HepG2 (cell line): ENCODE data around the gene POFUT2. TPM values are rescaled to one million over a fixed set of nuclear protein-coding genes. Genes with fewer than 3 reads are reported as not detected.
A peak's percentile ranks its signal among the peaks of the same experiment; 100 is the strongest.

ENCODE experiments used
- ATAC-seq: fragments of 200-7000 bp; cut with Tn5 transposase; 3 replicates; pipeline ENCODE4 v1.9.1; 2020; ENCODE audit warnings: mild to moderate bottlenecking, moderate library complexity
- BruUV-seq: library from RNA; stranded (reverse); fragments of 400-500 nt; replicated peaks from 2 replicates; lab custom pipeline; 2021; lab: Mats Ljungman, UMichigan
- CTCF ChIA-PET: fragments of 300-600 bp; formaldehyde crosslinking; extraction: SDS; loops from one replicate; lab custom pipeline; 2021; ENCODE audit warnings: low total read pairs, inconsistent platforms, low intra/inter-chr PET ratio; lab: Yijun Ruan, JAX
- POLR2A ChIA-PET: fragments of 350-600 bp; sonication (Branson Sonifier 250); formaldehyde crosslinking; loops from one replicate; lab custom pipeline; 2020; ENCODE audit warnings: antibody characterized with exemption, inconsistent platforms; lab: Yijun Ruan, JAX
- DNase-seq: peaks from one replicate; pipeline ENCODE4 v3.0.0-alpha.2; 2015; ENCODE audit warnings: low spot score
- FAIRE-seq: peaks from 3 replicates; lab custom pipeline; 2011; peaks lifted over from hg19 to GRCh38; lab: Jason Lieb, UNC
- H2AFZ ChIP-seq: one replicate; pipeline ENCODE4 v1.6.1; 2011; ENCODE audit warnings: low read length, inconsistent platforms
- H3K27ac ChIP-seq: fragments of 300-600 bp; 3 replicates; pipeline ENCODE4 v1.8.0; 2011; ENCODE audit warnings: mixed run types, mild to moderate bottlenecking, mixed read lengths, low read length, inconsistent platforms; ENCODE audit not compliant: insufficient read depth; ENCODE audit errors: extremely low read length
- H3K27me3 ChIP-seq, 2 experiments: fragments of 200-600 bp in 1 of 2; 2 replicates in 1 of 2; 3 replicates in 1 of 2; pipeline versions ENCODE4 v1.6.0 to v1.8.0; 2011; ENCODE audit warnings: low read length in 2 of 2, mild to moderate bottlenecking in 2 of 2, moderate library complexity in 2 of 2, inconsistent platforms in 1 of 2; ENCODE audit not compliant: insufficient read depth in 2 of 2, control insufficient read depth in 1 of 2
- H3K36me3 ChIP-seq, 2 experiments: fragments of 200-600 bp in 1 of 2; replicated peaks in 1 of 2; 2 replicates in 1 of 2; 3 replicates in 1 of 2; pipeline versions ENCODE4 v1.5.1 to v1.8.0; 2011; ENCODE audit warnings: low read length in 2 of 2, inconsistent platforms in 1 of 2; ENCODE audit not compliant: insufficient read depth in 2 of 2, control insufficient read depth in 1 of 2
- H3K4me1 ChIP-seq: 2 replicates; pipeline ENCODE4 v1.5.1; 2012; ENCODE audit warnings: low read length, inconsistent platforms; ENCODE audit not compliant: insufficient read depth
- H3K4me2 ChIP-seq: 2 replicates; pipeline ENCODE4 v1.6.0; 2011; ENCODE audit warnings: low read depth, low read length, inconsistent platforms
- H3K4me3 ChIP-seq, 3 experiments: fragments of 200-600 bp in 1 of 3; sonication (generic), shearing (Covaris generic) in 1 of 3; replicated peaks in 1 of 3; 2 replicates each; pipeline ENCODE4 v1.5.1; 2011 to 2016; ENCODE audit warnings: low read length in 3 of 3, inconsistent platforms in 2 of 3, low read depth in 2 of 3, mild to moderate bottlenecking in 2 of 3, control low read depth in 1 of 3, mixed read lengths in 1 of 3; ENCODE audit not compliant: insufficient read depth in 1 of 3
- H3K79me2 ChIP-seq: one replicate; pipeline ENCODE4 v1.6.1; 2011; ENCODE audit warnings: low read length, inconsistent platforms; ENCODE audit not compliant: insufficient read depth
- H3K9ac ChIP-seq: 2 replicates; pipeline ENCODE4 v1.6.0; 2011; ENCODE audit warnings: mild to moderate bottlenecking, low read depth, low read length, inconsistent platforms; ENCODE audit not compliant: insufficient read depth
- H3K9me3 ChIP-seq: 2 replicates; pipeline ENCODE4 v1.5.1; 2012; ENCODE audit warnings: mild to moderate bottlenecking, low read length
- H4K20me1 ChIP-seq: 2 replicates; pipeline ENCODE4 v1.6.0; 2011; ENCODE audit warnings: inconsistent platforms, mild to moderate bottlenecking, low read length, moderate library complexity; ENCODE audit not compliant: insufficient read depth
- HMGA1 ChIP-seq: sonication (generic); formaldehyde crosslinking; conservative IDR thresholded peaks from 2 replicates; pipeline ENCODE4 v1.4.0; 2020; ENCODE audit warnings: missing genetic modification reagents
- ZMYM2 ChIP-seq: sonication (generic); formaldehyde crosslinking; IDR thresholded peaks from 2 replicates; pipeline ENCODE4 v1.8.0; 2022; ENCODE audit warnings: mild to moderate bottlenecking, missing genetic modification reagents
- ZNF34 ChIP-seq: sonication (generic); formaldehyde crosslinking; IDR thresholded peaks from 2 replicates; pipeline ENCODE4 v1.4.0; 2020; ENCODE audit warnings: mild to moderate bottlenecking, missing genetic modification reagents, borderline replicate concordance
- WGBS: methylation state at CpG from one replicate; pipeline ENCODE4 v1.1.6; 2017; ENCODE audit warnings: low lambda C conversion rate; 5-methylcytosine and 5-hydroxymethylcytosine counted together
- in situ Hi-C: cut with HindIII; loops from 2 replicates; pipeline ENCODE4 v1.10.0; 2017; ENCODE audit warnings: low pct_unique_long_range_greater_than_20kb; ENCODE audit not compliant: extremely low pct_ligation_motif_present
- intact Hi-C: fragments of 100-400 bp; cut with micrococcal nuclease; formaldehyde crosslinking; loops from one replicate; pipeline ENCODE4 v1.10.0; 2022; ENCODE audit not compliant: unreplicated experiment
- polyA plus RNA-seq, 8 experiments: library from polyadenylated mRNA; depleted of rRNA in 3 of 8; stranded (reverse) in 7 of 8; unstranded in 1 of 8; fragments of >200 nt; fragmentation: Illumina TruSeq in 4 of 8; extraction: Trizol in 4 of 8; gene quantifications; 2 replicates each; pipeline versions ENCODE4 v1.2.1 to v1.2.3, GENCODE V29; 2011 to 2016; ENCODE audit warnings: low read depth in 4 of 8, missing spikeins in 1 of 8, mixed read lengths in 1 of 8; ENCODE audit not compliant: insufficient read depth in 1 of 8
- total RNA-seq, 5 experiments: library from RNA; depleted of rRNA; stranded (reverse); fragments of >200 nt; fragmentation: Illumina TruSeq; extraction: Trizol; gene quantifications; 2 replicates each; pipeline ENCODE4 v1.2.3, GENCODE V29; 2016; ENCODE audit warnings: low read depth in 1 of 5
- TF ChIP-seq, protein P1 (sequence below): IDR thresholded peaks from 2 replicates; pipeline ENCODE4 v1.6.1; 2016; ENCODE audit warnings: missing compliant biosample characterization, missing genetic modification reagents, borderline replicate concordance
- TF ChIP-seq, protein P2 (sequence below), 2 experiments: fragments of 450-650 bp in 1 of 2; sonication (generic) in 1 of 2; formaldehyde crosslinking in 1 of 2; IDR thresholded peaks; 2 replicates each; pipeline versions ENCODE4 v1.6.1 to v1.8.0; 2016 to 2022; ENCODE audit warnings: antibody characterized with exemption in 1 of 2, mild to moderate bottlenecking in 1 of 2, missing genetic modification reagents in 1 of 2
- TF ChIP-seq, protein P3 (sequence below): sonication (generic); formaldehyde crosslinking; IDR thresholded peaks from 2 replicates; pipeline ENCODE4 v1.5.1; 2020; ENCODE audit warnings: mild to moderate bottlenecking, missing genetic modification reagents, moderate library complexity

The POFUT2 gene
- total and polyA plus RNA-seq, 2 of the 13 experiments (the other 11 are each of a cell fraction or from before 2014, with no cell fraction given): 22.8 to 24.0 TPM

DNA sequence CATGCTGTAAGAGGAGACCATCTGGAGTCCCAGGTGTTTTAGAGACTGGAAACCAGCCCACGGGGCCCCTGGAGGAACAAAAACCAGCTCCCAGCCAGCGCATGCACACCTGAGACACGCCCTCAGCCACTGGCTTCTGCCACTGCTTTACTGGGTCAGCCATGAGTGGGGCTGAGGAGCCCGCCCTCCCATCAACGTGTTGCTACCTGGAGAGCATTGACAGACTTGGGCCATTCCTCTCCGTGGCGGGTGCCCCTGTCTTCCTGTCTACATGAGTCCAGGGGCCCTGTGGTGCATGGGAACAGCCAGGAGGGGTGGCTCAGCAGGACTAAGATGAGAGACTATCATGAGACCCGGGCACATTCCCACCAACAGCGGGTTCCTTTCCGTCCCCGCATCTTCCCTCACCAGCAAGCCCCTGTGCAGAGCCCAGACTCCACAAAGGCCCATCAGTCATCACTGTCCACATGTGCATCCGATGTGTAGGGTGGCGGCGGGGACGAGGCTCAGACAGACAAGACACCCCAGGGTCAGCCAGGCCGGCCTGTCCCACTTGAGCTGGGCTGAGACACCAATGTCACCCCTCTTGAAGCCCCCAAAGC lies 45.4 kb upstream of the POFUT2 start:
- no peak overlapping the region for H2AFZ ChIP-seq
- in situ Hi-C loops (no loop called here), intact Hi-C loops (no loop called here)
- no peaks in the 10 kb centered on the region for H3K9me3 ChIP-seq
- no TSS peak for BruUV-seq
- H4K20me1 ChIP-seq: no peaks in the 10 kb centered on the region
- no peak overlapping the region for H3K4me3 ChIP-seq
- no peak overlapping the region for H3K4me2 ChIP-seq
- H3K79me2 ChIP-seq: no peaks in the 10 kb centered on the region
- no peaks in the 10 kb centered on the region for H3K36me3 ChIP-seq
- no peak for FAIRE-seq
- H3K27me3 ChIP-seq: no peaks in the 10 kb centered on the region
- 92% methylated on average over 4 of the region's 16 CpGs for WGBS
- H3K27ac ChIP-seq: no peak overlapping the region
- peaks cover 86% of the 10 kb centered on the region for H3K4me1 ChIP-seq
- no peak for ATAC-seq
- CTCF ChIA-PET: no interaction called here
- DNase-seq: no peak
- no peak overlapping the region for H3K9ac ChIP-seq
- POLR2A ChIA-PET: no interaction called here
- TF ChIP-seq, protein P1, sequence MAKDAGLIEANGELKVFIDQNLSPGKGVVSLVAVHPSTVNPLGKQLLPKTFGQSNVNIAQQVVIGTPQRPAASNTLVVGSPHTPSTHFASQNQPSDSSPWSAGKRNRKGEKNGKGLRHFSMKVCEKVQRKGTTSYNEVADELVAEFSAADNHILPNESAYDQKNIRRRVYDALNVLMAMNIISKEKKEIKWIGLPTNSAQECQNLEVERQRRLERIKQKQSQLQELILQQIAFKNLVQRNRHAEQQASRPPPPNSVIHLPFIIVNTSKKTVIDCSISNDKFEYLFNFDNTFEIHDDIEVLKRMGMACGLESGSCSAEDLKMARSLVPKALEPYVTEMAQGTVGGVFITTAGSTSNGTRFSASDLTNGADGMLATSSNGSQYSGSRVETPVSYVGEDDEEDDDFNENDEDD: no peak
- TF ChIP-seq, protein P2, sequence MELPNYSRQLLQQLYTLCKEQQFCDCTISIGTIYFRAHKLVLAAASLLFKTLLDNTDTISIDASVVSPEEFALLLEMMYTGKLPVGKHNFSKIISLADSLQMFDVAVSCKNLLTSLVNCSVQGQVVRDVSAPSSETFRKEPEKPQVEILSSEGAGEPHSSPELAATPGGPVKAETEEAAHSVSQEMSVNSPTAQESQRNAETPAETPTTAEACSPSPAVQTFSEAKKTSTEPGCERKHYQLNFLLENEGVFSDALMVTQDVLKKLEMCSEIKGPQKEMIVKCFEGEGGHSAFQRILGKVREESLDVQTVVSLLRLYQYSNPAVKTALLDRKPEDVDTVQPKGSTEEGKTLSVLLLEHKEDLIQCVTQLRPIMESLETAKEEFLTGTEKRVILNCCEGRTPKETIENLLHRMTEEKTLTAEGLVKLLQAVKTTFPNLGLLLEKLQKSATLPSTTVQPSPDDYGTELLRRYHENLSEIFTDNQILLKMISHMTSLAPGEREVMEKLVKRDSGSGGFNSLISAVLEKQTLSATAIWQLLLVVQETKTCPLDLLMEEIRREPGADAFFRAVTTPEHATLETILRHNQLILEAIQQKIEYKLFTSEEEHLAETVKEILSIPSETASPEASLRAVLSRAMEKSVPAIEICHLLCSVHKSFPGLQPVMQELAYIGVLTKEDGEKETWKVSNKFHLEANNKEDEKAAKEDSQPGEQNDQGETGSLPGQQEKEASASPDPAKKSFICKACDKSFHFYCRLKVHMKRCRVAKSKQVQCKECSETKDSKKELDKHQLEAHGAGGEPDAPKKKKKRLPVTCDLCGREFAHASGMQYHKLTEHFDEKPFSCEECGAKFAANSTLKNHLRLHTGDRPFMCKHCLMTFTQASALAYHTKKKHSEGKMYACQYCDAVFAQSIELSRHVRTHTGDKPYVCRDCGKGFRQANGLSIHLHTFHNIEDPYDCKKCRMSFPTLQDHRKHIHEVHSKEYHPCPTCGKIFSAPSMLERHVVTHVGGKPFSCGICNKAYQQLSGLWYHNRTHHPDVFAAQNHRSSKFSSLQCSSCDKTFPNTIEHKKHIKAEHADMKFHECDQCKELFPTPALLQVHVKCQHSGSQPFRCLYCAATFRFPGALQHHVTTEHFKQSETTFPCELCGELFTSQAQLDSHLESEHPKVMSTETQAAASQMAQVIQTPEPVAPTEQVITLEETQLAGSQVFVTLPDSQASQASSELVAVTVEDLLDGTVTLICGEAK (IDR thresholded peaks at IDR 0.05): no peak
- TF ChIP-seq, protein P2 (CRISPR knock-in tag; IDR thresholded peaks at IDR 0.05): no peak
- no peak for TF ChIP-seq ZMYM2
- TF ChIP-seq ZNF34 (CRISPR knock-in tag): no peak
- no peak for TF ChIP-seq HMGA1 (CRISPR knock-in tag)
- TF ChIP-seq, protein P3, sequence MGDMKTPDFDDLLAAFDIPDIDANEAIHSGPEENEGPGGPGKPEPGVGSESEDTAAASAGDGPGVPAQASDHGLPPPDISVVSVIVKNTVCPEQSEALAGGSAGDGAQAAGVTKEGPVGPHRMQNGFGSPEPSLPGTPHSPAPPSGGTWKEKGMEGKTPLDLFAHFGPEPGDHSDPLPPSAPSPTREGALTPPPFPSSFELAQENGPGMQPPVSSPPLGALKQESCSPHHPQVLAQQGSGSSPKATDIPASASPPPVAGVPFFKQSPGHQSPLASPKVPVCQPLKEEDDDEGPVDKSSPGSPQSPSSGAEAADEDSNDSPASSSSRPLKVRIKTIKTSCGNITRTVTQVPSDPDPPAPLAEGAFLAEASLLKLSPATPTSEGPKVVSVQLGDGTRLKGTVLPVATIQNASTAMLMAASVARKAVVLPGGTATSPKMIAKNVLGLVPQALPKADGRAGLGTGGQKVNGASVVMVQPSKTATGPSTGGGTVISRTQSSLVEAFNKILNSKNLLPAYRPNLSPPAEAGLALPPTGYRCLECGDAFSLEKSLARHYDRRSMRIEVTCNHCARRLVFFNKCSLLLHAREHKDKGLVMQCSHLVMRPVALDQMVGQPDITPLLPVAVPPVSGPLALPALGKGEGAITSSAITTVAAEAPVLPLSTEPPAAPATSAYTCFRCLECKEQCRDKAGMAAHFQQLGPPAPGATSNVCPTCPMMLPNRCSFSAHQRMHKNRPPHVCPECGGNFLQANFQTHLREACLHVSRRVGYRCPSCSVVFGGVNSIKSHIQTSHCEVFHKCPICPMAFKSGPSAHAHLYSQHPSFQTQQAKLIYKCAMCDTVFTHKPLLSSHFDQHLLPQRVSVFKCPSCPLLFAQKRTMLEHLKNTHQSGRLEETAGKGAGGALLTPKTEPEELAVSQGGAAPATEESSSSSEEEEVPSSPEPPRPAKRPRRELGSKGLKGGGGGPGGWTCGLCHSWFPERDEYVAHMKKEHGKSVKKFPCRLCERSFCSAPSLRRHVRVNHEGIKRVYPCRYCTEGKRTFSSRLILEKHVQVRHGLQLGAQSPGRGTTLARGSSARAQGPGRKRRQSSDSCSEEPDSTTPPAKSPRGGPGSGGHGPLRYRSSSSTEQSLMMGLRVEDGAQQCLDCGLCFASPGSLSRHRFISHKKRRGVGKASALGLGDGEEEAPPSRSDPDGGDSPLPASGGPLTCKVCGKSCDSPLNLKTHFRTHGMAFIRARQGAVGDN (CRISPR knock-in tag): peak; percentile 22; the same call in 1 of the 2 replicates
